Kidney (tissue), 14 donors: ENCODE results near the gene TSHZ2. TPM values are rescaled to one million over a fixed set of nuclear protein-coding genes. Genes with fewer than 3 reads are reported as not detected.

Source experiments
- DNase-seq, 5 donors: peaks; one replicate each; pipeline ENCODE4 v3.0.0-alpha.2; 2013 to 2020
- FAIRE-seq: peaks from 2 replicates; lab custom pipeline; 2012; peaks lifted over from hg19 to GRCh38; lab: Jason Lieb, UNC
- H3K27ac ChIP-seq, 2 donors: one replicate each; pipeline ENCODE4 v1.7.0; 2013; ENCODE audit warnings: low read depth in 2 of 2, low read length in 2 of 2, inconsistent platforms in 1 of 2
- H3K27me3 ChIP-seq: one replicate; pipeline ENCODE4 v1.7.1; 2013; ENCODE audit warnings: low read length, inconsistent platforms; ENCODE audit not compliant: control insufficient read depth, insufficient read depth
- H3K36me3 ChIP-seq, 3 donors: one replicate each; pipeline versions ENCODE4 v1.7.0 to v1.7.1; 2013; ENCODE audit warnings: low read length in 3 of 3, control low read depth in 1 of 3, inconsistent platforms in 1 of 3; ENCODE audit not compliant: insufficient read depth in 3 of 3, control insufficient read depth in 2 of 3
- H3K4me1 ChIP-seq, 3 donors: one replicate each; pipeline versions ENCODE4 v1.7.0 to v1.7.1; 2013; ENCODE audit warnings: low read length in 3 of 3, inconsistent platforms in 1 of 3, low read depth in 1 of 3; ENCODE audit not compliant: control insufficient read depth in 2 of 3, insufficient read depth in 2 of 3
- H3K4me3 ChIP-seq, 3 donors: one replicate each; pipeline versions ENCODE4 v1.7.0 to v1.8.1; 2013; ENCODE audit warnings: low read length in 3 of 3, control low read depth in 1 of 3, inconsistent platforms in 1 of 3
- H3K9ac ChIP-seq, 3 donors: one replicate each; pipeline versions ENCODE4 v1.7.0 to v1.7.1; 2013; ENCODE audit warnings: low read length in 3 of 3, control low read depth in 1 of 3, inconsistent platforms in 1 of 3
- H3K9me3 ChIP-seq, 3 donors: one replicate each; pipeline versions ENCODE4 v1.7.0 to v1.7.1; 2013; ENCODE audit warnings: low read length in 3 of 3, control low read depth in 1 of 3, inconsistent platforms in 1 of 3; ENCODE audit not compliant: control insufficient read depth in 2 of 3, insufficient read depth in 1 of 3
- intact Hi-C: fragments of 100-400 bp; cut with DNase I; formaldehyde crosslinking; loops from one replicate; pipeline ENCODE4 v1.11.1; 2022
- polyA plus RNA-seq: library from polyadenylated mRNA; stranded (reverse); fragments of 350-450 nt; fragmentation: Illumina TruSeq; extraction: RNeasy Lipid Tissue Mini Kit (QIAGEN cat#74804); gene quantifications from one replicate; pipeline ENCODE4 v1.2.3, GENCODE V29; 2014; ENCODE audit warnings: low read depth, low replicate concordance; ENCODE audit not compliant: insufficient read depth
- total RNA-seq: library from RNA; stranded (reverse); fragmentation: NEBNext Ultra II Directional; extraction: Animal tissue kit (Norgen Biotek cat#: 25700); gene quantifications from one replicate; pipeline ENCODE4 v1.2.1, GENCODE V29; 2021
- TF ChIP-seq, protein P1 (sequence below): IDR thresholded peaks from 3 replicates; pipeline ENCODE4 v1.5.1; 2012; ENCODE audit warnings: mild to moderate bottlenecking, moderate library complexity, borderline replicate concordance; ENCODE audit not compliant: insufficient read depth; ENCODE audit errors: extremely low read depth
- donor health status: control.
- donor health status: control.
- donor health status: control.
- donor health status: control.
- donor health status: control.
- donor health status: DM: yes; HTN: yes; CAD: no.
- donor health status: Normal renal cell carcinoma (clear cell type).

TSHZ2 gene
- total and polyA plus RNA-seq, 2 donors from 2014 or later: 0.86 to 15.5 TPM

DNA sequence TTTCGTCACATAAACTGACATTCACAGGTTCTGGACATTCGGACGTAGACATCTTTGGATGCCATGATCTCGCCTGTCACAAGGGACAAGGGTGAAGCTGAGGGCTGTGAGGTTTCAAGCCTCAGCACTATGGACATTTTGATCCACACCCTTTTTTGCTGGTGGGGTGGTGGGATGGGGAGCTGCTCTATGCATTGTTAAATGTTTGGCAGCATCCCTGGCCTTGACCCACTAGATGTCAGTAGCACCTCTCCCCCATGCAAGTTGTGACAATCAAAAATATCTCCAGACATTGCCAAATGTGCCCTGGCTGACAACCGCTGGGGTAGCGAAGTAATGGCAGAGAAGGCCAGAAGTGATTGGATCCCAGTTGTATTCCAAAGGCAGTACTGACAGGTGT lies 229.4 kb downstream of the TSHZ2 start:
- H3K4me1 ChIP-seq: no peaks in the 10 kb centered on the region
- FAIRE-seq (no peak), DNase-seq (no peak)
- TF ChIP-seq, protein P1, sequence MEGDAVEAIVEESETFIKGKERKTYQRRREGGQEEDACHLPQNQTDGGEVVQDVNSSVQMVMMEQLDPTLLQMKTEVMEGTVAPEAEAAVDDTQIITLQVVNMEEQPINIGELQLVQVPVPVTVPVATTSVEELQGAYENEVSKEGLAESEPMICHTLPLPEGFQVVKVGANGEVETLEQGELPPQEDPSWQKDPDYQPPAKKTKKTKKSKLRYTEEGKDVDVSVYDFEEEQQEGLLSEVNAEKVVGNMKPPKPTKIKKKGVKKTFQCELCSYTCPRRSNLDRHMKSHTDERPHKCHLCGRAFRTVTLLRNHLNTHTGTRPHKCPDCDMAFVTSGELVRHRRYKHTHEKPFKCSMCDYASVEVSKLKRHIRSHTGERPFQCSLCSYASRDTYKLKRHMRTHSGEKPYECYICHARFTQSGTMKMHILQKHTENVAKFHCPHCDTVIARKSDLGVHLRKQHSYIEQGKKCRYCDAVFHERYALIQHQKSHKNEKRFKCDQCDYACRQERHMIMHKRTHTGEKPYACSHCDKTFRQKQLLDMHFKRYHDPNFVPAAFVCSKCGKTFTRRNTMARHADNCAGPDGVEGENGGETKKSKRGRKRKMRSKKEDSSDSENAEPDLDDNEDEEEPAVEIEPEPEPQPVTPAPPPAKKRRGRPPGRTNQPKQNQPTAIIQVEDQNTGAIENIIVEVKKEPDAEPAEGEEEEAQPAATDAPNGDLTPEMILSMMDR: no peak
- no peak overlapping the region for H3K27ac ChIP-seq
- no peak overlapping the region for H3K4me3 ChIP-seq
- H3K27me3 ChIP-seq: no peaks in the 10 kb centered on the region
- H3K9me3 ChIP-seq: no peaks in the 10 kb centered on the region
- no peak overlapping the region for H3K9ac ChIP-seq
- intact Hi-C loops: no loop called here
- H3K36me3 ChIP-seq: no peaks in the 10 kb centered on the region

DNA sequence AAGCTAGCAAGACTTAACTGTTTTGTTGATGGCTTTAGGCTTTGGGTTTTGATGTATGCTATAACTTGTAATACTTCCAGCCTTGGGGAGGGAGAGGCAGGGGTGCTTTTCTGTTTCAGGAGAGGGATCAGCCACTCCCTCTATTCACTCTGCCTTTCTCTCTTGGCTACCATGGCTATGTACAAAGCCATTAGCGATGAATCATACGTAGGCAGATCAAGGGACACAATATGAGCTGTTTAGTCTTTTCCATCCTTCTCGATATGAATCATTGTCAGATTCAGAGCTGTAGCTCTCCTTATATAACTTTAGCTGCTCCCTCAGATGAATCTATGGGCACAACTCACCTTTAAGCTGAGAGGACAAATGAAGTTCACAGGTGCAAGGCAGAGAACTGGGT lies 230.6 kb downstream of the TSHZ2 start:
- Histone ChIP-seq H3K27me3 (no peaks in the 10 kb centered on the region), H3K4me1 (no peaks in the 10 kb centered on the region), H3K36me3 (no peaks in the 10 kb centered on the region), H3K27ac (no peak overlapping the region), H3K9me3 (no peaks in the 10 kb centered on the region), H3K9ac (no peak overlapping the region), H3K4me3 (no peak overlapping the region)
- FAIRE-seq (no peak), DNase-seq (no peak)
- intact Hi-C loops: no loop called here
- TF ChIP-seq, protein P1: no peak

DNA sequence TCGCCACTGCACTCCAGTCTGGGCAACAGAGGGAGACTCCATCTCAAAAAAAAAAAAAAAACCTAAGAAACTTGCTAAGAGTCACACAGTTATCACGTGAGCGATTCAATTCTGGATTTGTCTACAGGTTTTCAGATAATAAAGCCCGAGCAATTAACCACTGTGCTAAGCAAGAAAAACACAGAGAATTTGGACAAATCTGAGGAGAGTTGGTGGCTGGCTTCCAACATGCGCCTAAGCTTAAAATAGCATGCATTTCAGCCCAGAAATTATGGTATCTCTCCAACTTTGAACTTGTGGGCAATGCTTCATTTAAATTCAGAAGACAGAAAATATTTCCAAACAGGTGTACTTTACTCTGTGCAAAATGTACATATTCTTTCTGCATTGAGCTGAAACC lies 232.9 kb downstream of the TSHZ2 start:
- Histone ChIP-seq H3K27me3 (no peaks in the 10 kb centered on the region), H3K4me3 (no peak overlapping the region), H3K9me3 (no peaks in the 10 kb centered on the region), H3K27ac (no peak overlapping the region), H3K4me1 (no peaks in the 10 kb centered on the region), H3K9ac (no peak overlapping the region), H3K36me3 (no peaks in the 10 kb centered on the region)
- TF ChIP-seq, protein P1: no peak
- DNase-seq: no peak
- FAIRE-seq: no peak
- intact Hi-C loops: no loop called here
